Measurements from ENCODE around the gene LRTM2. TPM values are rescaled to one million over a fixed set of nuclear protein-coding genes. Genes with fewer than 3 reads are reported as not detected.

LRTM2 gene
- total RNA-seq, 4 donors from 2014 or later, result not detected

DNA sequence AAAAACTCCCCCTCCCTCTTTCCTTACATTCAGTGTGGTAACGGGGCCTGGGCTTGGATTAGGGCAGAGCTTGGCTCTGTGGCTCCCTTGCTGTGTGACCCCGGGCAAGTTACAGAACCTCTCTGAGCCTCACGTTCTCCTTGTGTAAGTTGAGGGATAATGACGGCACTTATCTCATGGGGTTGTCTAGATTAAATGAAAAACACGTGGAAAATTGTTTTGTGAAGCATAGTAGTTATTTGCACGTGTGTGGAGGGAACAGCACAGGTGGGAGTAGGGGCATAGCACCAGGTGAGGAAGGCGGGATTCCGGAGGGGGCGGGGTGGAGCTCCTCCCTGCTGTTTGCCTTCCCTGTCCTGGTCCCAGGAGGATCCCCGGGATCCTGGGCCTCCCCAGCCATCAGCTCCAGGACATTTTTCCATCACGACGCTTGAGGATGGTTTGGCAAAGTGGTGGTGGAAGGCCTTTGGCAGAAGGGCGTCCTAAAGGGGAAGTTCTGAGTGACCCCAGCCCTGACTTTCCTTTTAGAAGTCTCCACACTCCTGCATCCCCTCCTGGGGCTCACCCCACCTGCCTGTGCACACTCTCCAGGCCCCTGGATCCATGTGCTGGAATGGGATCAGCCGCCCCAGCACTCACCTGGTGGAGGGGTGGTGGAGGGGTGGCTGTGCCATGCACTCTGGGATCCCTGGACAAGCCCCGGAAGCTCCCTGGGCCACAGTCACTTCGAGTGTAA lies 22.7 kb downstream of the LRTM2 start:
- Histone ChIP-seq H3K27me3 (no peaks in the 10 kb centered on the region), H3K36me3 (no peaks in the 10 kb centered on the region), H3K9me3 (no peaks in the 10 kb centered on the region), H3K27ac (no peak overlapping the region), H3K4me3 (replicated peaks in 1 of 3) (no peak overlapping the region), H3K4me1 (no peaks in the 10 kb centered on the region)
- intact Hi-C loops (cut with DNase I), result no loop called here
- 75 to 77% methylated on average over 15 to 16 of the region's 16 CpGs for WGBS, 2 donors
- DNase-seq, result no peak
- TF ChIP-seq, protein P1, sequence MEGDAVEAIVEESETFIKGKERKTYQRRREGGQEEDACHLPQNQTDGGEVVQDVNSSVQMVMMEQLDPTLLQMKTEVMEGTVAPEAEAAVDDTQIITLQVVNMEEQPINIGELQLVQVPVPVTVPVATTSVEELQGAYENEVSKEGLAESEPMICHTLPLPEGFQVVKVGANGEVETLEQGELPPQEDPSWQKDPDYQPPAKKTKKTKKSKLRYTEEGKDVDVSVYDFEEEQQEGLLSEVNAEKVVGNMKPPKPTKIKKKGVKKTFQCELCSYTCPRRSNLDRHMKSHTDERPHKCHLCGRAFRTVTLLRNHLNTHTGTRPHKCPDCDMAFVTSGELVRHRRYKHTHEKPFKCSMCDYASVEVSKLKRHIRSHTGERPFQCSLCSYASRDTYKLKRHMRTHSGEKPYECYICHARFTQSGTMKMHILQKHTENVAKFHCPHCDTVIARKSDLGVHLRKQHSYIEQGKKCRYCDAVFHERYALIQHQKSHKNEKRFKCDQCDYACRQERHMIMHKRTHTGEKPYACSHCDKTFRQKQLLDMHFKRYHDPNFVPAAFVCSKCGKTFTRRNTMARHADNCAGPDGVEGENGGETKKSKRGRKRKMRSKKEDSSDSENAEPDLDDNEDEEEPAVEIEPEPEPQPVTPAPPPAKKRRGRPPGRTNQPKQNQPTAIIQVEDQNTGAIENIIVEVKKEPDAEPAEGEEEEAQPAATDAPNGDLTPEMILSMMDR (IDR thresholded peaks at IDR 0.05), result no peak
- no peak for TF ChIP-seq POLR2A (IDR thresholded peaks at IDR 0.05)

DNA sequence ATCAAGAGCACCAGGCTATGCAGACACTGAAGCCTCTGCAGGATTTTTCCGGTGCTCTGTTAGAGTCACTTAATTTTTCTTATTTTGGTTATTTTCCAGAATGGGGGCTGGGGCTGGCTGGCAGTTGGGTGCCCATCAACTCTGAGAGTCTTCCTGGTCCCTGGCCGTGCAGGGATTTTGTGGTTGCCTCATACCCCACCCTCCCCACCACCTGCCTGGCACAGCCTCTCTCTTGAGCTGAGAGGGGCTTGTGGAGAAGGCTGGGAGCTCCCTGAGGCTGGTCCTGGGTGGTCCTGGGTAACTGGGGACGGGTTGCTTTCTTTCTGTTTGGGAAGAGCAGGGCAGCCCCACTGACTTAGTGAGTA lies 23.3 kb downstream of the LRTM2 start:
- no peak for DNase-seq
- WGBS, 2 donors, result 52 to 57% methylated on average over 3 of the region's 3 CpGs
- Histone ChIP-seq H3K27ac (no peak overlapping the region), H3K27me3 (no peaks in the 10 kb centered on the region), H3K9me3 (no peaks in the 10 kb centered on the region), H3K36me3 (no peaks in the 10 kb centered on the region), H3K4me3 (replicated peaks in 1 of 3) (no peak overlapping the region), H3K4me1 (no peaks in the 10 kb centered on the region)
- intact Hi-C loops (cut with DNase I), result no loop called here
- TF ChIP-seq POLR2A (IDR thresholded peaks at IDR 0.05), result no peak
- TF ChIP-seq, protein P1 (IDR thresholded peaks at IDR 0.05), result no peak

DNA sequence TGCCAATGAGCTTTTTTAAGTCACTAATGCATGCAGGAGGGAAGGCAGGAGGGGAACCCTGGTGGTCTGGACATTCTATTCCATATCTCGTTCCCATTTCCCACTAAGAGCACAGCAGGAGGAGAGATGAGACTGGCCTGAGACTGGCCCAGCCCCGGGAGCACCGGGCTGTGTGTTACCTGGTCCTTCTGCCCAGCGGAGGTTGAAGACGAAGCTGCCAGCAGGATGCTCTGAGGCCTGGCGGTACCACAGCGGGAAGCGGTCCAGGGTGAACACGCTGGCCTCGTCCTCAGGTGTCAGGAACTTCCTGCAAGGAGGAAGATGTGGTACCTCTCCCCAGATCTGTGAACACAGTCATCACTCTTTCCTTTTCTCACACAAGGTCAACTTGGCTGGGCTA lies 23.9 kb downstream of the LRTM2 start:
- no peak overlapping the region for H3K27ac ChIP-seq
- no peak for DNase-seq
- WGBS, 2 donors, result 80 to 83% methylated on average over 10 of the region's 10 CpGs
- no peaks in the 10 kb centered on the region for H3K27me3 ChIP-seq
- TF ChIP-seq POLR2A (IDR thresholded peaks at IDR 0.05), result no peak
- TF ChIP-seq, protein P1 (IDR thresholded peaks at IDR 0.05), result no peak
- H3K4me3 ChIP-seq (replicated peaks in 1 of 3), result no peak overlapping the region
- H3K4me1 ChIP-seq, result no peaks in the 10 kb centered on the region
- H3K36me3 ChIP-seq, result no peaks in the 10 kb centered on the region
- intact Hi-C loops (cut with DNase I), result no loop called here
- H3K9me3 ChIP-seq, result no peaks in the 10 kb centered on the region

DNA sequence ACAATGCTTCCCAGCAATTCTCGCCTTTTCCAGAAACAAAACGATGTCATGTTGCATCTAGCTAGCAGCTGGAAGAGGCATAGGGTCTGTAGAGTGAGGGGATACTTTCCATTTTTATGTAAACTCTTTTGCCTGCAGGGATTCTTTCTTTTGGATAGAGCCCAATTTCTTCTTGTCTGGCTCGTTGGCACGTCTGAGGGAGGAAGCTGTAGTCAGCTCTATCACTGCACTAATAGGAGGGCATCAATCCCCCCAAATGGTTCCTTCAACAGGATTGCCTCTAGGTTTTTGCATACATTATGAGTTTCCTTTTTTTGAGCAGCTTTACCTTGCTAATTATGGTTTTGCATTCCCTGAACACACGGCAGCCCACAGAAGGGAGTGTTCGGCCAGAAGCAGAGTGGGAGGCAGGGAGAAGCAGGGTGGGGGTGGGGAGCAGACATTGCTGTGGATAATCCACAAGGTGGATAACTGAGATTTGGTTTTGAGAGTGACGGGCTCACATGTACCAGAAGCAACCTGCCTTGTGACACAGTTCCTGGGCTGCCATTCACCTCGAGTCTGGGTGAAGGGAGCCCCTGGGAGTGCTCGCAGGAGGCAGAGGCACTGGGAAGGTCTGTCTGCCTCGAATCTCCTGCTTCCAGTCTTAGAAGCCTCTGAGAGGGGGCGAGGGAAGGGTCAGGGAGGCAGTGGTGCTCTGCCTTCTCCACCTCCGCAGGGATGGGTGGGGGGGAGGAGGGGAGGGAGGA lies 24.5 kb downstream of the LRTM2 start:
- TF ChIP-seq POLR2A (IDR thresholded peaks at IDR 0.05), result no peak
- TF ChIP-seq, protein P1 (IDR thresholded peaks at IDR 0.05), result no peak
- H3K27ac ChIP-seq, result no peak overlapping the region
- intact Hi-C loops (cut with DNase I), result no loop called here
- WGBS, 2 donors, result 59 to 62% methylated on average over 10 to 12 of the region's 12 CpGs
- no peaks in the 10 kb centered on the region for H3K27me3 ChIP-seq
- no peak for DNase-seq
- H3K4me3 ChIP-seq (replicated peaks in 1 of 3), result no peak overlapping the region
- no peaks in the 10 kb centered on the region for H3K36me3 ChIP-seq
- no peaks in the 10 kb centered on the region for H3K4me1 ChIP-seq
- no peaks in the 10 kb centered on the region for H3K9me3 ChIP-seq

DNA sequence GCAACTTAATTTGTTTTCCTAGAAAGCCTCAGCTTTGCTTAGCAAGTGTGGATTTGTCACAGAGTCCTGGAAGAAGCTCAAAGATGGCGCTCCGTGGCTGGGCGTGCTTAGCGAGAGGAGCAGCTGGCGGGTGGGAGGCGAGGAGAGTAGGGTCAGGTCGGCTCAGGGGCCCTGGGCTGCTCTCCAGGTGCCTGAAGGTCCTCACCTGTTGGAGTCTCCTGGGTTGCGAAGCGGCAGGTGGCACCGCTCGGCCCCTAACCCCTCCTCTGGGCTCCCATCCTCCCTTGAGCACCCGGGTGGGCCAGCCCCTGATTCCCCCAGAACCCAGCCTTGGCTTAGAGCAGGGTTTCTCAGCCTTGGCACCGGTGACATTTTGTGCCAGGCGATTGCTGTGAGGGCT lies 25.1 kb downstream of the LRTM2 start:
- H3K36me3 ChIP-seq, result no peaks in the 10 kb centered on the region
- no peaks in the 10 kb centered on the region for H3K4me1 ChIP-seq
- 89 to 92% methylated on average over 12 to 14 of the region's 14 CpGs for WGBS, 2 donors
- intact Hi-C loops (cut with DNase I), result no loop called here
- H3K9me3 ChIP-seq, result no peaks in the 10 kb centered on the region
- H3K27ac ChIP-seq, result no peak overlapping the region
- DNase-seq, result no peak
- H3K27me3 ChIP-seq, result no peaks in the 10 kb centered on the region
- H3K4me3 ChIP-seq (replicated peaks in 1 of 3), result no peak overlapping the region
- TF ChIP-seq, protein P1 (IDR thresholded peaks at IDR 0.05), result no peak
- no peak for TF ChIP-seq POLR2A (IDR thresholded peaks at IDR 0.05)
